ENCODE results near the gene SLC12A5.

DNA sequence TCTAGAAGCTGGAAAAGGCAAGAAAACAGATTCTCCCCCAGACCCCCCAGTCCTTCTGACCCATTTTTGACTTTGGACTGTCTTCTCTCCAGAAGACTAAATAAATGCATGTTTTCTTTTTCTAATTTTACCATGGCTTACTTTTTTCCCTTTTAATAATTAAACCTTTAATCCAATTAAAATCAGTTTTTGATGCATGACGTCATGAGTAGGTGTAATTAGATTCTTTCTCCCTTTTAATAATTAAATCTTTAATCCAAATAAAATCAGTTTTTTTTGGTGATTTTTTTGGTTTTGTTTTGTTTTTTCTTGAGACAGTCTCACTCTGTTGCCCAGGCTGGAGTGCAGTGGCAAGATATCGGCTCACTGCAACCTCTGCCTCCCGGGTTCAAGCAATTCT, 73.9 kb downstream of the SLC12A5 start:
- TF ChIP-seq, protein P1, sequence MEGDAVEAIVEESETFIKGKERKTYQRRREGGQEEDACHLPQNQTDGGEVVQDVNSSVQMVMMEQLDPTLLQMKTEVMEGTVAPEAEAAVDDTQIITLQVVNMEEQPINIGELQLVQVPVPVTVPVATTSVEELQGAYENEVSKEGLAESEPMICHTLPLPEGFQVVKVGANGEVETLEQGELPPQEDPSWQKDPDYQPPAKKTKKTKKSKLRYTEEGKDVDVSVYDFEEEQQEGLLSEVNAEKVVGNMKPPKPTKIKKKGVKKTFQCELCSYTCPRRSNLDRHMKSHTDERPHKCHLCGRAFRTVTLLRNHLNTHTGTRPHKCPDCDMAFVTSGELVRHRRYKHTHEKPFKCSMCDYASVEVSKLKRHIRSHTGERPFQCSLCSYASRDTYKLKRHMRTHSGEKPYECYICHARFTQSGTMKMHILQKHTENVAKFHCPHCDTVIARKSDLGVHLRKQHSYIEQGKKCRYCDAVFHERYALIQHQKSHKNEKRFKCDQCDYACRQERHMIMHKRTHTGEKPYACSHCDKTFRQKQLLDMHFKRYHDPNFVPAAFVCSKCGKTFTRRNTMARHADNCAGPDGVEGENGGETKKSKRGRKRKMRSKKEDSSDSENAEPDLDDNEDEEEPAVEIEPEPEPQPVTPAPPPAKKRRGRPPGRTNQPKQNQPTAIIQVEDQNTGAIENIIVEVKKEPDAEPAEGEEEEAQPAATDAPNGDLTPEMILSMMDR (tag by site-specific recombination; IDR thresholded peaks at IDR 0.05): no peak
- TF ChIP-seq, protein P2, sequence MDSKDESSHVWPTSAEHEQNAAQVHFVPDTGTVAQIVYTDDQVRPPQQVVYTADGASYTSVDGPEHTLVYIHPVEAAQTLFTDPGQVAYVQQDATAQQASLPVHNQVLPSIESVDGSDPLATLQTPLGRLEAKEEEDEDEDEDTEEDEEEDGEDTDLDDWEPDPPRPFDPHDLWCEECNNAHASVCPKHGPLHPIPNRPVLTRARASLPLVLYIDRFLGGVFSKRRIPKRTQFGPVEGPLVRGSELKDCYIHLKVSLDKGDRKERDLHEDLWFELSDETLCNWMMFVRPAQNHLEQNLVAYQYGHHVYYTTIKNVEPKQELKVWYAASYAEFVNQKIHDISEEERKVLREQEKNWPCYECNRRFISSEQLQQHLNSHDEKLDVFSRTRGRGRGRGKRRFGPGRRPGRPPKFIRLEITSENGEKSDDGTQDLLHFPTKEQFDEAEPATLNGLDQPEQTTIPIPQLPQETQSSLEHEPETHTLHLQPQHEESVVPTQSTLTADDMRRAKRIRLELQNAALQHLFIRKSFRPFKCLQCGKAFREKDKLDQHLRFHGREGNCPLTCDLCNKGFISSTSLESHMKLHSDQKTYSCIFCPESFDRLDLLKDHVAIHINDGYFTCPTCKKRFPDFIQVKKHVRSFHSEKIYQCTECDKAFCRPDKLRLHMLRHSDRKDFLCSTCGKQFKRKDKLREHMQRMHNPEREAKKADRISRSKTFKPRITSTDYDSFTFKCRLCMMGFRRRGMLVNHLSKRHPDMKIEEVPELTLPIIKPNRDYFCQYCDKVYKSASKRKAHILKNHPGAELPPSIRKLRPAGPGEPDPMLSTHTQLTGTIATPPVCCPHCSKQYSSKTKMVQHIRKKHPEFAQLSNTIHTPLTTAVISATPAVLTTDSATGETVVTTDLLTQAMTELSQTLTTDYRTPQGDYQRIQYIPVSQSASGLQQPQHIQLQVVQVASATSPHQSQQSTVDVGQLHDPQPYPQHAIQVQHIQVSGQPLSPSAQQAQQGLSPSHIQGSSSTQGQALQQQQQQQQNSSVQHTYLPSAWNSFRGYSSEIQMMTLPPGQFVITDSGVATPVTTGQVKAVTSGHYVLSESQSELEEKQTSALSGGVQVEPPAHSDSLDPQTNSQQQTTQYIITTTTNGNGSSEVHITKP (tag by site-specific recombination; IDR thresholded peaks at IDR 0.05): no peak
- no peak for TF ChIP-seq ZNF473 (tag by site-specific recombination; IDR thresholded peaks at IDR 0.05)
- TF ChIP-seq KLF10 (tag by site-specific recombination; IDR thresholded peaks at IDR 0.05): no peak
- TF ChIP-seq, protein P3, sequence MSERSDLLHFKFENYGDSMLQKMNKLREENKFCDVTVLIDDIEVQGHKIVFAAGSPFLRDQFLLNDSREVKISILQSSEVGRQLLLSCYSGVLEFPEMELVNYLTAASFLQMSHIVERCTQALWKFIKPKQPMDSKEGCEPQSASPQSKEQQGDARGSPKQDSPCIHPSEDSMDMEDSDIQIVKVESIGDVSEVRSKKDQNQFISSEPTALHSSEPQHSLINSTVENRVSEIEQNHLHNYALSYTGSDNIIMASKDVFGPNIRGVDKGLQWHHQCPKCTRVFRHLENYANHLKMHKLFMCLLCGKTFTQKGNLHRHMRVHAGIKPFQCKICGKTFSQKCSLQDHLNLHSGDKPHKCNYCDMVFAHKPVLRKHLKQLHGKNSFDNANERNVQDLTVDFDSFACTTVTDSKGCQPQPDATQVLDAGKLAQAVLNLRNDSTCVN (tag by site-specific recombination; optimal IDR thresholded peaks at IDR 0.05): no peak
